Measurements from ENCODE around the gene STX16. TPM values are rescaled to one million over a fixed set of nuclear protein-coding genes. Genes with fewer than 3 reads are reported as not detected.

STX16 gene
- 10 to 100 TPM; 17.3 to 73.4 (median 34.9) TPM for polyA plus RNA-seq
- long read RNA-seq, donor 1, full-length matches to known transcripts, result 8 of 18 reads
- long read RNA-seq, donor 1, partial matches to known transcripts, result 5 of 18 reads
- long read RNA-seq, donor 1, other reads (novel, unspliced or antisense), result 5 of 18 reads
- long read RNA-seq, donor 2, result 0 reads
- long read RNA-seq, donor 3, result 0 reads
- long read RNA-seq, donor 4, result 0 reads
- long read RNA-seq, donor 5, result 0 reads
- long read RNA-seq, donor 6, result 0 reads
- long read RNA-seq, donor 7, full-length matches to known transcripts, result 2 of 7 reads
- long read RNA-seq, donor 7, partial matches to known transcripts, result 0 of 7 reads
- long read RNA-seq, donor 7, other reads (novel, unspliced or antisense), result 5 of 7 reads
- long read RNA-seq, donor 8, result 0 reads
- long read RNA-seq, donor 9, result 0 reads
- long read RNA-seq, donor 10, full-length matches to known transcripts, result 3 of 3 reads
- long read RNA-seq, donor 10, partial matches to known transcripts, result 0 of 3 reads
- long read RNA-seq, donor 10, other reads (novel, unspliced or antisense), result 0 of 3 reads

- WGBS, 3 donors, result 0 to 1% (median 0%) methylated on average over 46 to 49 of the region's 49 CpGs
- H3K4me1 ChIP-seq (ENCODE audit: control insufficient read depth in 3 of 3, insufficient read depth in 2 of 3, low read depth in 1 of 3, low read length in 2 of 3), result peaks cover 0 to 4% (median 1%) of the 10 kb centered on the region in 3 donors
- no peaks in the 10 kb centered on the region for H3K27me3 ChIP-seq (ENCODE audit: control insufficient read depth in 3 of 3, insufficient read depth in 3 of 3, low read length in 3 of 3)
- peak within 1 kb of the TSS; percentile 86 to 98 (median 94) for H3K27ac ChIP-seq (ENCODE audit: low read depth in 1 of 3, low read length in 2 of 3)
- DNase-seq, result peak; percentile 97 to 98
- FAIRE-seq, result no peak
- H3K4me3 ChIP-seq (ENCODE audit: low read depth in 1 of 3, low read length in 3 of 3), result peak within 1 kb of the TSS; percentile 79 to 94 (median 81)
- no peaks in the 10 kb centered on the region for H3K36me3 ChIP-seq (ENCODE audit: control insufficient read depth in 3 of 3, insufficient read depth in 2 of 3, low read depth in 1 of 3, low read length in 3 of 3)
- no peaks in the 10 kb centered on the region for H3K9me3 ChIP-seq (ENCODE audit: control insufficient read depth in 2 of 2, insufficient read depth in 1 of 2, low read depth in 1 of 2, low read length in 1 of 2)
These were observed at the start of gene STX16 for GRCh38 chr20:58650776-58651558. STX16 (plus strand) TSS chr20:58651283; CDS start chr20:58652007, 724 bp downstream.

- no peak for FAIRE-seq
- 80 to 92% (median 89%) methylated on average over 5 of the region's 5 CpGs for WGBS, 3 donors
- no peak overlapping the region for H3K27ac ChIP-seq (ENCODE audit: low read depth in 1 of 3, low read length in 2 of 3)
These were observed 49.0 kb upstream of the STX16 start for GRCh38 chr20:58602124-58602523.

GRCh38 chr20:58603721-58604120, 47.4 kb upstream of the STX16 start:
- Histone ChIP-seq H3K4me1 (ENCODE audit: control insufficient read depth in 3 of 3, insufficient read depth in 2 of 3, low read depth in 1 of 3, low read length in 2 of 3) (no peaks in the 10 kb centered on the region), H3K27me3 (ENCODE audit: control insufficient read depth in 3 of 3, insufficient read depth in 3 of 3, low read length in 3 of 3) (peaks cover 0 to 2% (median 0%) of the 10 kb centered on the region in 3 donors), H3K9me3 (ENCODE audit: control insufficient read depth in 2 of 2, insufficient read depth in 1 of 2, low read depth in 1 of 2, low read length in 1 of 2) (no peaks in the 10 kb centered on the region), H3K4me3 (ENCODE audit: low read depth in 1 of 3, low read length in 3 of 3) (no peak overlapping the region), H3K36me3 (ENCODE audit: control insufficient read depth in 3 of 3, insufficient read depth in 2 of 3, low read depth in 1 of 3, low read length in 3 of 3) (no peaks in the 10 kb centered on the region), H3K27ac (ENCODE audit: low read depth in 1 of 3, low read length in 2 of 3) (no peak overlapping the region)
- 90 to 94% (median 93%) methylated on average over 2 of the region's 2 CpGs for WGBS, 3 donors
- FAIRE-seq (no peak), DNase-seq (no peak)

More at GRCh38 chr20:58602124-58602523, 49.0 kb upstream of the STX16 start:
- Histone ChIP-seq H3K4me3 (ENCODE audit: low read depth in 1 of 3, low read length in 3 of 3) (no peak overlapping the region), H3K36me3 (ENCODE audit: control insufficient read depth in 3 of 3, insufficient read depth in 2 of 3, low read depth in 1 of 3, low read length in 3 of 3) (no peaks in the 10 kb centered on the region), H3K27me3 (ENCODE audit: control insufficient read depth in 3 of 3, insufficient read depth in 3 of 3, low read length in 3 of 3) (peaks cover 0 to 2% (median 0%) of the 10 kb centered on the region in 3 donors), H3K9me3 (ENCODE audit: control insufficient read depth in 2 of 2, insufficient read depth in 1 of 2, low read depth in 1 of 2, low read length in 1 of 2) (no peaks in the 10 kb centered on the region), H3K4me1 (ENCODE audit: control insufficient read depth in 3 of 3, insufficient read depth in 2 of 3, low read depth in 1 of 3, low read length in 2 of 3) (no peaks in the 10 kb centered on the region)
- no peak for DNase-seq

- Histone ChIP-seq H3K4me1 (ENCODE audit: control insufficient read depth in 3 of 3, insufficient read depth in 2 of 3, low read depth in 1 of 3, low read length in 2 of 3) (no peaks in the 10 kb centered on the region), H3K27ac (ENCODE audit: low read depth in 1 of 3, low read length in 2 of 3) (no peak overlapping the region), H3K4me3 (ENCODE audit: low read depth in 1 of 3, low read length in 3 of 3) (no peak overlapping the region), H3K27me3 (ENCODE audit: control insufficient read depth in 3 of 3, insufficient read depth in 3 of 3, low read length in 3 of 3) (peaks cover 0 to 2% (median 0%) of the 10 kb centered on the region in 3 donors), H3K9me3 (ENCODE audit: control insufficient read depth in 2 of 2, insufficient read depth in 1 of 2, low read depth in 1 of 2, low read length in 1 of 2) (no peaks in the 10 kb centered on the region), H3K36me3 (ENCODE audit: control insufficient read depth in 3 of 3, insufficient read depth in 2 of 3, low read depth in 1 of 3, low read length in 3 of 3) (no peaks in the 10 kb centered on the region)
- 74 to 86% (median 81%) methylated on average over 19 of the region's 19 CpGs for WGBS, 3 donors
- no peak for DNase-seq
- FAIRE-seq, result no peak
These were observed 46.8 kb upstream of the STX16 start for GRCh38 chr20:58604128-58604881.

- Histone ChIP-seq H3K36me3 (ENCODE audit: control insufficient read depth in 3 of 3, insufficient read depth in 2 of 3, low read depth in 1 of 3, low read length in 3 of 3) (no peaks in the 10 kb centered on the region), H3K4me1 (ENCODE audit: control insufficient read depth in 3 of 3, insufficient read depth in 2 of 3, low read depth in 1 of 3, low read length in 2 of 3) (no peaks in the 10 kb centered on the region), H3K9me3 (ENCODE audit: control insufficient read depth in 2 of 2, insufficient read depth in 1 of 2, low read depth in 1 of 2, low read length in 1 of 2) (no peaks in the 10 kb centered on the region), H3K27me3 (ENCODE audit: control insufficient read depth in 3 of 3, insufficient read depth in 3 of 3, low read length in 3 of 3) (peaks cover 0 to 2% (median 0%) of the 10 kb centered on the region in 3 donors), H3K4me3 (ENCODE audit: low read depth in 1 of 3, low read length in 3 of 3) (no peak overlapping the region), H3K27ac (ENCODE audit: low read depth in 1 of 3, low read length in 2 of 3) (no peak overlapping the region)
- DNase-seq, result no peak
- FAIRE-seq, result no peak
- 84 to 87% (median 87%) methylated on average over 19 of the region's 19 CpGs for WGBS, 3 donors
These were observed 45.6 kb upstream of the STX16 start for GRCh38 chr20:58605292-58606065.

GRCh38 chr20:58606184-58606583, 44.9 kb upstream of the STX16 start:
- Histone ChIP-seq H3K36me3 (ENCODE audit: control insufficient read depth in 3 of 3, insufficient read depth in 2 of 3, low read depth in 1 of 3, low read length in 3 of 3) (no peaks in the 10 kb centered on the region), H3K4me1 (ENCODE audit: control insufficient read depth in 3 of 3, insufficient read depth in 2 of 3, low read depth in 1 of 3, low read length in 2 of 3) (no peaks in the 10 kb centered on the region), H3K27me3 (ENCODE audit: control insufficient read depth in 3 of 3, insufficient read depth in 3 of 3, low read length in 3 of 3) (peaks cover 0 to 2% (median 0%) of the 10 kb centered on the region in 3 donors), H3K9me3 (ENCODE audit: control insufficient read depth in 2 of 2, insufficient read depth in 1 of 2, low read depth in 1 of 2, low read length in 1 of 2) (no peaks in the 10 kb centered on the region), H3K27ac (ENCODE audit: low read depth in 1 of 3, low read length in 2 of 3) (no peak overlapping the region), H3K4me3 (ENCODE audit: low read depth in 1 of 3, low read length in 3 of 3) (no peak overlapping the region)
- 85 to 90% (median 86%) methylated on average over 9 of the region's 9 CpGs for WGBS, 3 donors
- DNase-seq, result no peak
- FAIRE-seq, result no peak

- 73 to 81% (median 81%) methylated on average over 17 of the region's 17 CpGs for WGBS, 3 donors
- DNase-seq (no peak), FAIRE-seq (no peak)
- no peaks in the 10 kb centered on the region for H3K36me3 ChIP-seq (ENCODE audit: control insufficient read depth in 3 of 3, insufficient read depth in 2 of 3, low read depth in 1 of 3, low read length in 3 of 3)
- peaks cover 0 to 2% (median 0%) of the 10 kb centered on the region in 3 donors for H3K27me3 ChIP-seq (ENCODE audit: control insufficient read depth in 3 of 3, insufficient read depth in 3 of 3, low read length in 3 of 3)
- H3K27ac ChIP-seq (ENCODE audit: low read depth in 1 of 3, low read length in 2 of 3), result no peak overlapping the region
- H3K9me3 ChIP-seq (ENCODE audit: control insufficient read depth in 2 of 2, insufficient read depth in 1 of 2, low read depth in 1 of 2, low read length in 1 of 2), result no peaks in the 10 kb centered on the region
- no peaks in the 10 kb centered on the region for H3K4me1 ChIP-seq (ENCODE audit: control insufficient read depth in 3 of 3, insufficient read depth in 2 of 3, low read depth in 1 of 3, low read length in 2 of 3)
- no peak overlapping the region for H3K4me3 ChIP-seq (ENCODE audit: low read depth in 1 of 3, low read length in 3 of 3)
These were observed 42.8 kb upstream of the STX16 start for GRCh38 chr20:58608096-58608840.
